ENCODE data around the gene CBL.
"Not testable (repeated sequence)": the region's sequence is repeated elsewhere in the genome, so short reads cannot be mapped to it uniquely, and the experiment has no call there.

GRCh38 chr11:119191265-119191664, 14.9 kb upstream of the CBL start:
- TF ChIP-seq, protein P1, sequence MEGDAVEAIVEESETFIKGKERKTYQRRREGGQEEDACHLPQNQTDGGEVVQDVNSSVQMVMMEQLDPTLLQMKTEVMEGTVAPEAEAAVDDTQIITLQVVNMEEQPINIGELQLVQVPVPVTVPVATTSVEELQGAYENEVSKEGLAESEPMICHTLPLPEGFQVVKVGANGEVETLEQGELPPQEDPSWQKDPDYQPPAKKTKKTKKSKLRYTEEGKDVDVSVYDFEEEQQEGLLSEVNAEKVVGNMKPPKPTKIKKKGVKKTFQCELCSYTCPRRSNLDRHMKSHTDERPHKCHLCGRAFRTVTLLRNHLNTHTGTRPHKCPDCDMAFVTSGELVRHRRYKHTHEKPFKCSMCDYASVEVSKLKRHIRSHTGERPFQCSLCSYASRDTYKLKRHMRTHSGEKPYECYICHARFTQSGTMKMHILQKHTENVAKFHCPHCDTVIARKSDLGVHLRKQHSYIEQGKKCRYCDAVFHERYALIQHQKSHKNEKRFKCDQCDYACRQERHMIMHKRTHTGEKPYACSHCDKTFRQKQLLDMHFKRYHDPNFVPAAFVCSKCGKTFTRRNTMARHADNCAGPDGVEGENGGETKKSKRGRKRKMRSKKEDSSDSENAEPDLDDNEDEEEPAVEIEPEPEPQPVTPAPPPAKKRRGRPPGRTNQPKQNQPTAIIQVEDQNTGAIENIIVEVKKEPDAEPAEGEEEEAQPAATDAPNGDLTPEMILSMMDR (IDR thresholded peaks at IDR 0.05): not testable (repeated sequence)
- not testable (repeated sequence) for TF ChIP-seq ZFX (IDR thresholded peaks at IDR 0.05; ENCODE audit: borderline replicate concordance)
